CD8-positive, alpha-beta memory T cell (primary cell): ENCODE results near the gene TRAIP. TPM values are rescaled to one million over a fixed set of nuclear protein-coding genes. Genes with fewer than 3 reads are reported as not detected.
A peak's percentile ranks its signal among the peaks of the same experiment; 100 is the strongest.

ENCODE experiments used
- CTCF ChIA-PET: fragments of 350-600 bp; sonication (Branson Sonifier 250); formaldehyde crosslinking; loops from one replicate; lab custom pipeline; 2021; ENCODE audit warnings: antibody characterized with exemption; lab: Charles Lee
- POLR2A ChIA-PET: fragments of 350-600 bp; sonication (Branson Sonifier 250); formaldehyde crosslinking; loops from one replicate; lab custom pipeline; 2021; ENCODE audit warnings: antibody characterized with exemption; lab: Charles Lee
- DNase-seq, 5 donors: peaks; one replicate each; pipeline versions ENCODE4 v3.0.0 to v3.0.0-alpha.2; 2020 to 2022; ENCODE audit warnings: mixed read lengths in 1 of 5
- H3K27ac ChIP-seq: one replicate; pipeline ENCODE4 v1.7.0; 2013; ENCODE audit warnings: low read depth, mild to moderate bottlenecking, low read length, moderate library complexity
- H3K27me3 ChIP-seq: 2 replicates; pipeline ENCODE4 v1.7.0; 2013; ENCODE audit warnings: low read length, mild to moderate bottlenecking; ENCODE audit not compliant: insufficient read depth, poor library complexity, severe bottlenecking
- H3K36me3 ChIP-seq: 2 replicates; pipeline ENCODE4 v1.7.0; 2013; ENCODE audit warnings: mild to moderate bottlenecking, low read length, moderate library complexity; ENCODE audit not compliant: insufficient read depth
- H3K4me1 ChIP-seq: 2 replicates; pipeline ENCODE4 v1.7.0; 2013; ENCODE audit warnings: mild to moderate bottlenecking, low read length, moderate library complexity; ENCODE audit not compliant: insufficient read depth
- H3K4me3 ChIP-seq: 2 replicates; pipeline ENCODE4 v1.7.0; 2013; ENCODE audit warnings: mild to moderate bottlenecking, low read length
- H3K9me3 ChIP-seq: 2 replicates; pipeline ENCODE4 v1.7.0; 2013; ENCODE audit warnings: mild to moderate bottlenecking, low read length
- H3K27ac Mint-ChIP-seq, 8 donors: one replicate each; pipeline ENCODE4 v1.8.0; 2020 to 2021; ENCODE audit warnings: mixed read lengths in 8 of 8, mild to moderate bottlenecking in 6 of 8, inconsistent platforms in 3 of 8, moderate library complexity in 3 of 8
- H3K27me3 Mint-ChIP-seq, 2 donors: one replicate each; pipeline ENCODE4 v1.8.0; 2020 to 2021; ENCODE audit warnings: mixed read lengths in 2 of 2, mild to moderate bottlenecking in 1 of 2, moderate library complexity in 1 of 2
- H3K36me3 Mint-ChIP-seq, 3 donors: one replicate each; pipeline ENCODE4 v1.8.0; 2020 to 2021; ENCODE audit warnings: mixed read lengths in 3 of 3, inconsistent platforms in 1 of 3, mild to moderate bottlenecking in 1 of 3
- H3K4me1 Mint-ChIP-seq, 3 donors: one replicate each; pipeline ENCODE4 v1.8.0; 2020 to 2021; ENCODE audit warnings: mixed read lengths in 3 of 3, inconsistent platforms in 1 of 3, mild to moderate bottlenecking in 1 of 3
- H3K4me3 Mint-ChIP-seq, 7 donors: one replicate each; pipeline ENCODE4 v1.8.0; 2020 to 2021; ENCODE audit warnings: mixed read lengths in 7 of 7, mild to moderate bottlenecking in 6 of 7, moderate library complexity in 4 of 7, inconsistent platforms in 2 of 7
- H3K9me3 Mint-ChIP-seq, 5 donors: one replicate each; pipeline ENCODE4 v1.8.0; 2020 to 2022; ENCODE audit warnings: mixed read lengths in 5 of 5, mild to moderate bottlenecking in 3 of 5, moderate library complexity in 2 of 5, inconsistent platforms in 1 of 5
- polyA plus RNA-seq: library from polyadenylated mRNA; unstranded; fragments of 300-500 nt; fragmentation: Illumina TruSeq; gene quantifications from one replicate; pipeline ENCODE4 v1.2.3, GENCODE V29; 2021
- total RNA-seq, 2 experiments: library from RNA; stranded (reverse); gene quantifications; one replicate each; pipeline ENCODE4 v1.2.3, GENCODE V29; 2021

The TRAIP gene
- total and polyA plus RNA-seq, 3 experiments from 2014 or later, result 1.9 to 22.9 (median 21.9) TPM

DNA sequence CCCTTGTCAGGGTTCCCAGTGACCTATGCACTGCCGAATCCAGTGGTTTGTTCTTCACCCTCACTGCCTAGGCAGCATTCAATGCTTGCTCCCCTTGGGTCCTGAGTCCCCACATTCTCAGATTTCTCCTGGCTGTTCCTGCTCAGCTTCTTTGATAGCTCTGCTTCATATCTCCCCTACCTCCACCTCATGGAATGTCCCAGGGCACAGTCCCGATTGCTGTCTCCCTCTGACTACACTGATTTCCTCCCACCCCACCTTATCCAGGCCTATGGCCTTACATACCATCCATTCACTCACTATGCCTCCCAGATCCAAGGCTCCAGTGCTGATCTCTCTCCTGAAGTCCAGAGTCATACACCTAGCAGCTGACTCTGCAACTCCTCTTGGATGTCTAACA is 55.2 kb downstream of the TRAIP start:
- Mint-ChIP-seq H3K9me3 (peaks cover 0 to 2% (median 0%) of the 10 kb centered on the region in 5 donors), H3K4me1 (peaks cover 9 to 34% (median 18%) of the 10 kb centered on the region in 3 donors), H3K36me3 (peaks cover 0 to 3% (median 0%) of the 10 kb centered on the region in 3 donors), H3K27ac (peak overlapping the region in 2 of 8 donors; percentile 43 to 45), H3K4me3 (peak overlapping the region in 5 of 7 donors; percentile 1 to 55 (median 30)), H3K27me3 (peaks cover 0 to 6% of the 10 kb centered on the region in 2 donors)
- no peaks in the 10 kb centered on the region for H3K9me3 ChIP-seq
- DNase-seq, result no peak
- ChIA-PET POLR2A (no interaction called here), CTCF (interaction anchor here (3.2 to 12.4 kb wide), 2 partner anchors 12 to 38 kb away, joined by 35 to 246 read pairs; partner anchors contain the start of gene UBA7)
- no peak overlapping the region for H3K4me3 ChIP-seq
- H3K27me3 ChIP-seq, result no peaks in the 10 kb centered on the region
- H3K27ac ChIP-seq, result no peak overlapping the region
- H3K4me1 ChIP-seq, result peaks cover 18% of the 10 kb centered on the region
- H3K36me3 ChIP-seq, result no peaks in the 10 kb centered on the region

DNA sequence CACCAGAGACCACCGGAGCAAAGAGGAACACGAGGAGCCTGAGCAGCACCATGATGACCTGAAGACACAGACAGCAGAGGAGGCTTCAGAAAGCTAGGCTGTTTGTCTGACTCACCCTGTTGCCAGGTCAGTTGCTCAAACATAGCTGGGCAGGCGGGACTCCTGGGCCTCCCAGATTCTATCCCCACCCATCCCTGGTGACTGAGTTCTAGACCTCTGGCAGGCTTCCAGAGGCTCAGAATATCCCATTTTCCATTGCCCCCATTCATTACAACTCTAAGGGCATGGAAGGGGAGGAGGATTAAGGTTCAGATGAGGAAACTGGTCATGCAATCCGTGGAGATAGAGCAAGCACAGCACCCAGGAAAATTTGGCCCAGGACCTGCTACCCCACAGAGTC is 56.6 kb downstream of the TRAIP start, which contains the start of gene CDHR4:
Gene CDHR4 (minus strand): TSS at position 113 of the 400 bp plus-strand sequence. CDS start 61 bp downstream, at position 52.
- Histone ChIP-seq H3K4me3 (no peak within 1 kb of the TSS), H3K36me3 (no peaks in the 10 kb centered on the region), H3K27ac (no peak within 1 kb of the TSS), H3K4me1 (peaks cover 12% of the 10 kb centered on the region), H3K9me3 (no peaks in the 10 kb centered on the region), H3K27me3 (no peaks in the 10 kb centered on the region)
- CTCF ChIA-PET, result interaction anchor here (12.4 kb wide), 1 partner anchor 39 kb away, joined by 246 read pairs; no protein-coding TSS in a partner anchor
- peaks cover 9 to 20% (median 9%) of the 10 kb centered on the region in 3 donors for H3K4me1 Mint-ChIP-seq
- peaks cover 0 to 6% of the 10 kb centered on the region in 2 donors for H3K27me3 Mint-ChIP-seq
- H3K27ac Mint-ChIP-seq, result no peak within 1 kb of the TSS
- POLR2A ChIA-PET, result no interaction called here
- peak within 1 kb of the TSS in 1 of 7 donors; percentile 45 for H3K4me3 Mint-ChIP-seq
- no peak for DNase-seq
- peaks cover 0 to 3% (median 0%) of the 10 kb centered on the region in 3 donors for H3K36me3 Mint-ChIP-seq
- H3K9me3 Mint-ChIP-seq, result peaks cover 0 to 2% (median 0%) of the 10 kb centered on the region in 5 donors

DNA sequence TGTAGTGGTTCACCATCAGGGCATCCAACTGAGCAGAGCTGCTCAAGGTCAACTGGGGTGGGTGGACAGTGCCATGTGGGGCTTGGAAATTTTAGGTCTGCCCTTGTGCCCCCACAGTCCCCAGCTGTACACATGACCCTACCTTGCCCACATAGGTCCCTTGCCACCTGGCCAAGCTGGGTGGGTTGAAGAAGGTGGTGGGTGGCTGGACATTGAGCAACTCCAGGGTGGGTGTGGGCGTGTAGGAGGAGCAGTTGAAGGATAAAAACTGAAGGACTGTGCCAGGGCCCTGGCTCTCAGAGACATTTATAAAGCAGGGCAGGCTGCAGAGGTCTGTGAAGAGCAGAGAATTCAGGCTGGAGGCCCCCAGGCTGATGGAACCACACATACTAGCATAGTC is 57.3 kb downstream of the TRAIP start:
- H3K27ac ChIP-seq, result no peak overlapping the region
- peaks cover 0 to 2% (median 0%) of the 10 kb centered on the region in 5 donors for H3K9me3 Mint-ChIP-seq
- H3K9me3 ChIP-seq, result no peaks in the 10 kb centered on the region
- H3K36me3 ChIP-seq, result no peaks in the 10 kb centered on the region
- no peak overlapping the region for H3K27ac Mint-ChIP-seq
- peaks cover 0 to 6% of the 10 kb centered on the region in 2 donors for H3K27me3 Mint-ChIP-seq
- H3K4me1 Mint-ChIP-seq, result peaks cover 8 to 16% (median 8%) of the 10 kb centered on the region in 3 donors
- POLR2A ChIA-PET, result no interaction called here
- DNase-seq, result no peak
- H3K4me3 ChIP-seq, result no peak overlapping the region
- no peaks in the 10 kb centered on the region for H3K27me3 ChIP-seq
- peaks cover 0 to 3% (median 0%) of the 10 kb centered on the region in 3 donors for H3K36me3 Mint-ChIP-seq
- CTCF ChIA-PET, result interaction anchor here (12.4 kb wide), 1 partner anchor 40 kb away, joined by 246 read pairs; no protein-coding TSS in a partner anchor
- peaks cover 11% of the 10 kb centered on the region for H3K4me1 ChIP-seq
- peak overlapping the region in 1 of 7 donors; percentile 15 for H3K4me3 Mint-ChIP-seq

DNA sequence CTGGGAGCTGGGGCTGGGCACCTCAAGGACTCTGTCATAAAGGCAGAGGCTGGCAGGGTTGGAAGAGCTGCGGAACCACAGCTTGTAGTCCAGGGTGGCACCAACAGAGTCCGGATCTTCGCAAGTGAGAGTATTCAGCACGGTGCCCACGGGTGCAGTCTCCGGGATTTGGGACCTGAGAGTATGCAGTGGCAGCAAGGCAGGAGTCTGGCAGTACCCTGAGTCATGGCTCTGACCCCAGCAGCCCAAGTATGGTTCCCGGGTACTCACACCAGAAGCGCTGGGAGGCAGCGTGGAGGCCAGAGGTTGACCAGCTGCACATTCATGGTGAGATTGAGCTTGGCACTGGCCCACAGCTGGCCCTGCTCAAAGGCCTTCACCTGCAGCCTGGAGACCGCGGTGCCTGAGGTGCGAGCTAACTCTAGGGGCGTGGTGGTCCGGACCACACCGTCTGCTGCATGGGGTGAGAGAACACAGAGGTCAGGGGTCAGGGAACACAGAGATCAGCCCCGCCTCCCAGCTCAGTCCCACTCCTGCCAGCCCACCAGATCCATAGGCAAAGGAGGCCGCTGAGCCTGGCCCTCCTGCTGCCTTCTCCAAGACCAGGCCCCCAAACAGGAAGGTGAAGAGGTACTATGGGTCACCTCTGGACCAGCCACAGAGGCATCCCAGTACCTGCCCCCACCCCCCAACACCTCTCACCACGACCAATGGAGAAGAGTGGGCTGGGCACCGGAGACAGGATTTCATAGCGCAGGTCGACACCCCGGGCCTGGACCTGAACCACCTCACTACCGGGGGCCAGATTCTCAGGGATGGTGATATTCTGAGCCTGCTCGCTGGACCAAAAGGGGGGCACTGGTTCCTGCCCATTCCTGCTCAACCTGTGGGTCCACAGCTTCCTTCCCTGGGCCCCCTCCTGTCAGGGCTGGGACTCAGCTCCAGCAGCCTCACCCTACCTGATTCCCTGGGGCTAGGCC is 61.1 kb downstream of the TRAIP start:
- POLR2A ChIA-PET, result interaction anchor here (0.5 to 0.6 kb wide), 2 partner anchors 40 to 151 kb away, joined by 3 read pairs; no protein-coding TSS in a partner anchor
- no peak overlapping the region for H3K27ac ChIP-seq
- H3K27me3 ChIP-seq, result no peaks in the 10 kb centered on the region
- H3K4me1 ChIP-seq, result no peaks in the 10 kb centered on the region
- peaks cover 2 to 5% (median 4%) of the 10 kb centered on the region in 3 donors for H3K4me1 Mint-ChIP-seq
- H3K36me3 ChIP-seq, result no peaks in the 10 kb centered on the region
- peak overlapping the region in 1 of 8 donors; percentile 36 for H3K27ac Mint-ChIP-seq
- CTCF ChIA-PET, result no interaction called here
- H3K9me3 ChIP-seq, result no peaks in the 10 kb centered on the region
- peaks cover 0 to 2% of the 10 kb centered on the region in 2 donors for H3K27me3 Mint-ChIP-seq
- H3K36me3 Mint-ChIP-seq, result no peaks in the 10 kb centered on the region
- H3K4me3 ChIP-seq, result no peak overlapping the region
- no peaks in the 10 kb centered on the region for H3K9me3 Mint-ChIP-seq
- H3K4me3 Mint-ChIP-seq, result no peak overlapping the region
- no peak for DNase-seq

DNA sequence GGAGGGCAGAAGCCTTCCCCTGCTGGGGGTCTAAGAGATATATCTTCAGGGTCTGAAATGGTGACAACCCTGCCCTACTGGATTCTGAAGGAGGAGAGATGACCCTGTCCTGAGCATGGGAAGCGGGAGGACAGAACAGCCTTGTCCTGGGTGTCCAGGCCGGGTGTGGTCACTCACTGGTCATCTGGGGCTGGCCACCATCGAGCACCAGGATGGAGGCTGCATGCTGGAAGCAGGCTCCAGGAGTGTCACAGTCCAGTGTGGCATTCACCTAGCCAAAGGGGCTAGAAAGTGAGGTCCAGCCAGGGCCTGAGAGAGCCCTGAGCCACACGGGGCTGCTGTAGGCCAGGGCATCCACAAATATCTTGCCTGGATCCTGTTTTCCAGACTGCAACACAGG is 61.9 kb downstream of the TRAIP start:
- H3K27me3 ChIP-seq, result no peaks in the 10 kb centered on the region

DNA sequence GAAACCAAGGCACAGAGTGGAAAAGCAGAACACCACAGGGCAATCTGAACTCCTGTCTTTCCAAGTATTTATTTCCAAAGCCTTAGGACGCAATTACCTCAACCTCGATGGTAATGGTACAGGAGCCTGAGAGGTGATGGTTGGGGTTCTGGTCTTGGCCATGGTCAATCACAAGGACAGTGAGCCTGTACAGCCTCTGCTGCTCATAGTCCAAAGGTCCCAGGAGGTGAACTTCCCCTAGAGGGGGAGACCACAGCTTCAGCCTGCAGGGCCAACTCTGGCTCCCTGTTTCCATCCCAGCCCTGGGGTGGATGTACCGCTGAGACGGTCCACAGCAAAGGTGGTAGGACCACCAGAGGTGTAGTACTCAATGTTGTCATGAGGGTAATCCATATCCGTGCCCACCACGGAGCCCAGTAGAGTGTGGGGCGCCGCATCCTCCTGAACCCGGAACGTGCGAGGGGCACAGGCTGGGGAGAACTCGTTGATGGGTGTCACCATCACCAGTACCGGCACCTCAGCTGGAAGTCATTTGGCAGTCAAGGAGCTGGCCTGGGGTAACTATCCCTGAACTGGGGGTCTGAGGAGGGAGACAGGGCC is 62.8 kb downstream of the TRAIP start:
- no peak overlapping the region for H3K4me3 ChIP-seq
- no peaks in the 10 kb centered on the region for H3K9me3 Mint-ChIP-seq
- H3K27ac Mint-ChIP-seq, result peak overlapping the region in 1 of 8 donors; percentile 54
- DNase-seq, result no peak
- ChIA-PET CTCF (no interaction called here), POLR2A (no interaction called here)
- no peaks in the 10 kb centered on the region for H3K36me3 ChIP-seq
- H3K36me3 Mint-ChIP-seq, result no peaks in the 10 kb centered on the region
- H3K4me3 Mint-ChIP-seq, result no peak overlapping the region
- H3K4me1 Mint-ChIP-seq, result peaks cover 4 to 11% (median 8%) of the 10 kb centered on the region in 3 donors
- no peaks in the 10 kb centered on the region for H3K9me3 ChIP-seq
- H3K27ac ChIP-seq, result no peak overlapping the region
- no peaks in the 10 kb centered on the region for H3K27me3 ChIP-seq
- H3K4me1 ChIP-seq, result peaks cover 5% of the 10 kb centered on the region
- H3K27me3 Mint-ChIP-seq, result peaks cover 0 to 2% of the 10 kb centered on the region in 2 donors

More for the DNA sequence above, 61.9 kb downstream of the TRAIP start:
- DNase-seq, result no peak
- CTCF ChIA-PET, result no interaction called here
- H3K27me3 Mint-ChIP-seq, result peaks cover 0 to 4% of the 10 kb centered on the region in 2 donors
- no peaks in the 10 kb centered on the region for H3K9me3 Mint-ChIP-seq
- no peaks in the 10 kb centered on the region for H3K36me3 Mint-ChIP-seq
- Histone ChIP-seq H3K4me3 (no peak overlapping the region), H3K27ac (no peak overlapping the region), H3K9me3 (no peaks in the 10 kb centered on the region), H3K4me1 (peaks cover 5% of the 10 kb centered on the region), H3K36me3 (no peaks in the 10 kb centered on the region)
- H3K4me1 Mint-ChIP-seq, result peaks cover 4 to 11% (median 8%) of the 10 kb centered on the region in 3 donors
- POLR2A ChIA-PET, result interaction anchor here (0.5 kb wide), 1 partner anchor 39 kb away, joined by 3 read pairs; no protein-coding TSS in a partner anchor
- H3K27ac Mint-ChIP-seq, result peak overlapping the region in 1 of 8 donors; percentile 54
- no peak overlapping the region for H3K4me3 Mint-ChIP-seq

DNA sequence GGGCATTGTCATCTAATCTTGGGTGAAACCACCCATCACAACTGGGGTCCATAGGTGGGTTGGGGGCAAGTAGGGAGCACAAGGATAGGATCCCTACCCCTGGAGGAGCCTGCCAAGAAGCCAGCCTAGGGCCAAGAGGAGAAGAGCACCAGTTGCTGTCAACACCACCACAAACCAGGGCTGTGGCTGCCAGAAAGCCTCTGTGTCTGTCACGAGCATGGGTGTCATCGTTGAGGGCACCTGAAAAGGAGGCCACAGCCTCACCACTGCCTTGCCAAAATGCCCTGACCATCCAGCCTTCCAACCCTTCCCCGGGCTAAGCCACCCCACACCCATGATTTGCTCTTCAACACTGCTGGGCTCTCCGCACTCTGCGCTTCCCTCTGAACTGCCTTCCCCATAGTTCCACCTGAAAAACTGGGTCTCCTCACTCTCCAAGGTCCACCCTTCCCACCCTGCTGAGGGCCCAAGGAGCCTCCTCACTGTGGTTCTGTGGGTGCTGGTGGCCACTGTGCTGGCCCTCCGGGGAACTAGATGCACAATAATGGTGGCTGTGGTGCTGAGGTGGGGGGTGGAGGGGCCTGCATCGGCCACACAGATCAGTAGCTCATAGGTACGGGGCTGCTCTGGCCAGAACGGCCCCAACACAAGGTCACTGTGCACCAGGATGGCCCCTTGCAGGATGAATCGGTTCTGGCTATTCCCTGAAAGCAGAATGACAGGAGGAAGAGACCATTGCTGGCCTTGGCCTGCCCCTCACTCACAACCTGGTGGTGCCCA is 63.8 kb downstream of the TRAIP start:
- Histone ChIP-seq H3K9me3 (no peaks in the 10 kb centered on the region), H3K27ac (no peak overlapping the region), H3K27me3 (no peaks in the 10 kb centered on the region), H3K4me1 (peaks cover 5% of the 10 kb centered on the region), H3K4me3 (no peak overlapping the region), H3K36me3 (no peaks in the 10 kb centered on the region)
- DNase-seq, result no peak
- H3K27ac Mint-ChIP-seq, result no peak overlapping the region
- POLR2A ChIA-PET, result no interaction called here
- CTCF ChIA-PET, result no interaction called here
- H3K4me1 Mint-ChIP-seq, result peaks cover 4 to 11% (median 8%) of the 10 kb centered on the region in 3 donors
- no peaks in the 10 kb centered on the region for H3K9me3 Mint-ChIP-seq
- no peaks in the 10 kb centered on the region for H3K36me3 Mint-ChIP-seq
- peaks cover 0 to 2% of the 10 kb centered on the region in 2 donors for H3K27me3 Mint-ChIP-seq
- no peak overlapping the region for H3K4me3 Mint-ChIP-seq
